Neural progenitor cell (in vitro differentiated cells): ENCODE measurements around the gene NDOR1.

Experiments
- CTCF ChIP-seq: fragments of 200-600 bp; sonication (generic); IDR thresholded peaks from 2 replicates; pipeline ENCODE4 v1.5.1; 2017; ENCODE audit warnings: antibody characterized with exemption, mild to moderate bottlenecking
- EZH2 ChIP-seq: fragments of 200-600 bp; sonication (generic); IDR thresholded peaks from 2 replicates; pipeline ENCODE4 v1.6.1; 2017; ENCODE audit warnings: antibody characterized with exemption, mild to moderate bottlenecking, moderate library complexity
- EZH2phosphoT487 ChIP-seq: fragments of 200-600 bp; sonication (generic); IDR thresholded peaks from 2 replicates; pipeline ENCODE4 v1.6.1; 2017; ENCODE audit warnings: antibody characterized with exemption

- TF ChIP-seq CTCF = no peak
- TF ChIP-seq EZH2 = no peak
- TF ChIP-seq EZH2phosphoT487 = no peak
Observed at GRCh38 chr9:137174722-137175293, 30.7 kb upstream of the NDOR1 start.
